HG02884 (cell line): ENCODE measurements around the gene LPAR2.

ENCODE experiments used
- ATAC-seq: cut with Tn5 transposase; IDR thresholded peaks from one replicate; pipeline ENCODE4 v1.9.1; 2021; ENCODE audit warnings: mild to moderate bottlenecking, moderate library complexity; ENCODE audit not compliant: unreplicated experiment

The LPAR2 gene

GRCh38 chr19:19654441-19654840, 26.4 kb upstream of the LPAR2 start:
- ATAC-seq = no peak

- no peak for ATAC-seq
Measured at GRCh38 chr19:19653597-19654147, 25.7 kb upstream of the LPAR2 start.

DNA sequence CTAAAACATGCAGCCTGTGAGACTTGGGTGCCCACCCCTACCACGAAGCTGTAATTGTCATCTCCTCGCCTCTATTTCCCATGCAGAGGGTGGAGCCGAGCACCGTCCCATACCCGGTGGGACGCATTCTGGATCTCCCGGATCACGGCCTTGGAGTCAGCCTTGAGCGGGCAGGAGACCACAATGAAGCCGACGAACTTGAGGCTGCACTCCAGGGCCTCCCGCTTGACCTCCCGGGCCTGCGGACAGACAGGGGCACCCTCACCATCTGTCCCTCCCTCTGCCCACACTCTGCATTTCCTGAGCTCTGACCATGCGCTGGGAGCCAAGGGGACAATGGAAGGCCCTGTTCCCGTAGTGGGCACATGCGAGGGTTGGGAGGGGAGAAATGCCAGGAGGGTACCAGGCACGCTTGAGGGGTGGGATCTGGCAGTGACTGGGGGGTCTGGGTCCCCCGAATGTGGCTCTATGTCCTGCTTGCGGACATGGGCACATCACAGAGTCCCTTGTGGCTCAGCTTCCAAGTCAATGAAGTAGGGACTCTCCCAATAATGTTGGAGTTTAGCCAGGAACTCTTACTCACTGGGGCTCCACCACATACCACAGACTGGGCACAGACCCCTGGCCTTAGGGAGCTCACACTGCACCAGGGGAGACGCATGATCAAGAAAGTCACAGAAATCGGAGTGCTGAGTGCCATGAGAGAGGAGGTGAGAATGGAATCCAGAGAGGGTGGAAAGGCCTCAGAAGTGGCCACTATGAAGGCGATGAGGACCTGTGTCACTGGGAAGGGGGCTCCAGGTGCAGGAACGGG, 24.7 kb upstream of the LPAR2 start:
- ATAC-seq = no peak

- no peak for ATAC-seq
Measured at GRCh38 chr19:19651076-19651475, 23.1 kb upstream of the LPAR2 start.

DNA sequence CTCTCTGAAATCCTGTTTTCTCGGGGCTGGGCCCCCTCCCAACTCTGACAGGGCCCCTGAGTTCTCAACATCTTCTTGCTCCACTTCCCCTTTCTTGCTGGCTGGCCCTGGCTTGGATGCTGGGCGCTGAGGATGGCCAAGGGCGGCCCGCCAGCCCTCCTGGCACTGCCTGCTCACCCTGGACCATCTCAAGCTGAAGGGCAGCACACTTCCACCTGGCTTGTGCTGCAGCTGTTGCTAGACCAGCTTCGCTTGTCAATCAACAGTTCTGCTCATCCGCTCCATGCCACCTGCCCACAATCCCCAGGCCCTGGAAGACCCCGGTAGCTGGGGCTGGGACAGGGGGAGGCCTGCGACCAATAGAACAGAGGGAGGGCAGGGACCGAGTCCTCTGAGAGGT, 22.3 kb upstream of the LPAR2 start:
- no peak for ATAC-seq

- ATAC-seq = no peak
Measured at GRCh38 chr19:19649580-19649995, 21.6 kb upstream of the LPAR2 start.

DNA sequence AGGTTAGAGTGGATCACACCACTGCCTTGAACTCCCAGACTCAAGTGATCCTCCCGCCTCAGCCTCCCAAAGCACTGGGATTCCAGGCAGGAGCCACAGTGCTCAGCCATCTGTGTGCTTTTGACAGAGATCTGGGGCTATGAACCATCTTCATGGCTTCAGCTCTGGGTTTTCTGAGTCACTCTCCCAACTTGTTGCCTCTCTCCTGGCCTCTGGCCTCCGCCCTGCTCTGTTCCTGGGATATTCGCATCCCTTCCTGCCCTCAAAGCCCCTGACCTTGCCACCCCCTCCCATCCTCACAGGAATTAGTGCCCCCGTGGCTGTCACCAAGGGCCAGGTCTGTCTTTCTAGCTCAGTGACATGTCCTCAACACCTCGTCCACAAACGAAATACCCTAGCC, 21.1 kb upstream of the LPAR2 start:
- no peak for ATAC-seq

- no peak for ATAC-seq
Measured at GRCh38 chr19:19647037-19647835, 19.2 kb upstream of the LPAR2 start.

- no peak for ATAC-seq
Measured at GRCh38 chr19:19645233-19645870, 17.3 kb upstream of the LPAR2 start.

- ATAC-seq = no peak
Measured at GRCh38 chr19:19644054-19644388, 16.0 kb upstream of the LPAR2 start.

- ATAC-seq = peak; percentile 60
Measured at GRCh38 chr19:19643158-19644053, 15.4 kb upstream of the LPAR2 start, which contains the start of gene GMIP. TSS of gene GMIP (minus strand) at chr19:19643657. CDS start at chr19:19643529, 128 bp downstream.

- ATAC-seq = peak; percentile 38
Measured at GRCh38 chr19:19642506-19643157, 14.6 kb upstream of the LPAR2 start.

GRCh38 chr19:19637523-19638251, 9.7 kb upstream of the LPAR2 start:
- ATAC-seq = no peak

DNA sequence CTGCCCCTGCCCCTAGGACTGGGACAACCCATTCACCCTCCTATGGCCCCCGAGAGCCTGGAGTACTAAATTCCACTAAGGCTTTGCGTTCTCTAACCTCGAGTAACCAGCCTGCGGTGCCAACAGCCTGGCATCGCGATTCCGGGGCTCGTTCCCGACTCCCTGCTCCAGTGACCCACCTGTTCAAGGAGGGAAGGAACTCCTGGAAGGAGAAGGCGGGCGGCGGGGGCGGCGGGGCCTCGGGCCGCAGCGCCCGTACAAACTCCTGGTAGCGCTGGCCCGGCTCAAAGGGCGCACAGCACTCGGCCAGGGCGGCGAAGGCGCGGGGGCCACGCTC, 9.1 kb upstream of the LPAR2 start:
- ATAC-seq = no peak

- no peak for ATAC-seq
Measured at GRCh38 chr19:19636573-19637185, 8.7 kb upstream of the LPAR2 start.

- no peak for ATAC-seq
Measured at GRCh38 chr19:19635313-19635702, 7.3 kb upstream of the LPAR2 start.

- ATAC-seq = no peak
Measured at GRCh38 chr19:19634516-19635312, 6.7 kb upstream of the LPAR2 start.
